ENCODE data around the gene IQSEC1. TPM values are rescaled to one million over a fixed set of nuclear protein-coding genes. Genes with fewer than 3 reads are reported as not detected.
A peak's percentile ranks its signal among the peaks of the same experiment; 100 is the strongest.

Gene IQSEC1
- total and polyA plus RNA-seq, 9 of the 15 experiments (the other 6 are each of a cell fraction or from before 2014, with no cell fraction given), result 0.56 to 39.0 (median 6.8) TPM

- TF ChIP-seq E4F1 (CRISPR knock-in tag; IDR thresholded peaks at IDR 0.05; ENCODE audit: borderline replicate concordance) (no peak), ZNF395 (CRISPR knock-in tag; IDR thresholded peaks at IDR 0.05) (peak; percentile 69; the same call in 1 of the 2 replicates), SMAD4 (CRISPR knock-in tag; conservative IDR thresholded peaks at IDR 0.05) (peak; percentile 97), POLR2AphosphoS2 (IDR thresholded peaks at IDR 0.05; ENCODE audit: low read length) (no peak), TRIM24 (IDR thresholded peaks at IDR 0.05) (no peak), ARID1B (IDR thresholded peaks at IDR 0.05) (peak; percentile 74), NFIX (CRISPR knock-in tag; IDR thresholded peaks at IDR 0.05; ENCODE audit: low read depth) (no peak), ZFP1 (CRISPR knock-in tag; IDR thresholded peaks at IDR 0.05) (peak; percentile 59; the same call in 1 of the 2 replicates), ZNF57 (CRISPR knock-in tag; IDR thresholded peaks at IDR 0.05) (0 out of 2 replicates have a peak, but pooled peaks have one; percentile 65), ZNF79 (CRISPR knock-in tag; IDR thresholded peaks at IDR 0.05; ENCODE audit: low read depth) (peak; percentile 55; the same call in 1 of the 2 replicates), ZNF436 (CRISPR knock-in tag; IDR thresholded peaks at IDR 0.05) (peak; percentile 46; the same call in 1 of the 2 replicates), NFIC (IDR thresholded peaks at IDR 0.05) (peak; percentile 42; the same call in 1 of the 2 replicates), ZNF592 (IDR thresholded peaks at IDR 0.05) (peak; percentile 91), PKNOX1 (IDR thresholded peaks at IDR 0.05) (peak; percentile 70), RNF219 (CRISPR knock-in tag; IDR thresholded peaks at IDR 0.05) (no peak)
Observed at GRCh38 chr3:12999147-13000140, 73.8 kb downstream of the IQSEC1 start (continued).
